G401.6 (cell line): Measurements from ENCODE around the gene PTPRC.
A peak's percentile ranks its signal among the peaks of the same experiment; 100 is the strongest.

Source experiments
- FAIRE-seq: peaks from 2 replicates; lab custom pipeline; 2012; peaks lifted over from hg19 to GRCh38; lab: Jason Lieb, UNC

Gene PTPRC

GRCh38 chr1:198620218-198620617, 18.6 kb upstream of the PTPRC start:
- no peak for FAIRE-seq

- FAIRE-seq: no peak
These were observed 17.7 kb upstream of the PTPRC start for GRCh38 chr1:198620951-198621824.

- no peak for FAIRE-seq
These were observed 16.8 kb upstream of the PTPRC start for GRCh38 chr1:198622001-198622400.

- FAIRE-seq: no peak
These were observed 14.8 kb upstream of the PTPRC start for GRCh38 chr1:198623752-198624647.

- no peak for FAIRE-seq
These were observed 14.2 kb upstream of the PTPRC start for GRCh38 chr1:198624648-198624980.

- FAIRE-seq: no peak
These were observed 11.3 kb upstream of the PTPRC start for GRCh38 chr1:198627436-198628066.

GRCh38 chr1:198628067-198628455, 10.8 kb upstream of the PTPRC start:
- FAIRE-seq: no peak

GRCh38 chr1:198629610-198630009, 9.2 kb upstream of the PTPRC start:
- FAIRE-seq: no peak

- no peak for FAIRE-seq
These were observed 8.0 kb upstream of the PTPRC start for GRCh38 chr1:198630863-198631262.

- no peak for FAIRE-seq
These were observed 7.5 kb upstream of the PTPRC start for GRCh38 chr1:198631292-198631691.

GRCh38 chr1:198632007-198632406, 6.8 kb upstream of the PTPRC start:
- FAIRE-seq: no peak

GRCh38 chr1:198633675-198634121, 5.1 kb upstream of the PTPRC start:
- FAIRE-seq: no peak

- no peak for FAIRE-seq
These were observed 2.9 kb upstream of the PTPRC start for GRCh38 chr1:198635964-198636363.

- no peak for FAIRE-seq
These were observed 2.4 kb upstream of the PTPRC start for GRCh38 chr1:198636391-198636790.

GRCh38 chr1:198637157-198637556, 1.7 kb upstream of the PTPRC start:
- no peak for FAIRE-seq

- no peak for FAIRE-seq
These were observed 863 bp upstream of the PTPRC start for GRCh38 chr1:198637916-198638437.

GRCh38 chr1:198638441-198638840, 399 bp upstream of the PTPRC start:
- FAIRE-seq: no peak

- peak; percentile 36 for FAIRE-seq
These were observed 867 bp downstream of the PTPRC start for GRCh38 chr1:198639671-198640143.

GRCh38 chr1:198640174-198640573, 1.3 kb downstream of the PTPRC start:
- no peak for FAIRE-seq

GRCh38 chr1:198641501-198641900, 2.7 kb downstream of the PTPRC start:
- no peak for FAIRE-seq

GRCh38 chr1:198641966-198642668, 3.3 kb downstream of the PTPRC start:
- FAIRE-seq: no peak

- no peak for FAIRE-seq
These were observed 4.1 kb downstream of the PTPRC start for GRCh38 chr1:198642983-198643382.
